CD4-positive, alpha-beta T cell treated with Interleukin-2 at 100 ng/mL for 4 hours (primary cell): ENCODE data around the gene TMEM115.

Experiments
- DNase-seq: peaks from one replicate; pipeline ENCODE4 v3.0.0-alpha.2; 2020; ENCODE audit warnings: low spot score

Gene TMEM115

GRCh38 chr3:50352781-50353180 lies 6.5 kb downstream of the TMEM115 start:
- no peak for DNase-seq

- no peak for DNase-seq
These were observed 8.0 kb downstream of the TMEM115 start for GRCh38 chr3:50351323-50351697.

- DNase-seq, result peak; percentile 99
These were observed 8.6 kb downstream of the TMEM115 start, which contains the start of the genes CYB561D2 and NPRL2 for GRCh38 chr3:50350527-50351322. Gene CYB561D2 (plus strand): TSS chr3:50350862. CDS start chr3:50351434, 572 bp downstream. Gene NPRL2 (minus strand): TSS chr3:50350775. CDS start chr3:50350652, 123 bp downstream.

- no peak for DNase-seq
These were observed 9.2 kb downstream of the TMEM115 start for GRCh38 chr3:50350213-50350526.

GRCh38 chr3:50347187-50347813 lies 12.0 kb downstream of the TMEM115 start:
- peak; percentile 85 for DNase-seq

GRCh38 chr3:50345586-50346234 lies 13.6 kb downstream of the TMEM115 start, which contains the start of gene ZMYND10:
Gene ZMYND10 (minus strand): TSS chr3:50345732. CDS start chr3:50345579, 153 bp downstream.
- peak; percentile 76 for DNase-seq

- no peak for DNase-seq
These were observed 14.3 kb downstream of the TMEM115 start for GRCh38 chr3:50345008-50345407.

- DNase-seq, result no peak
These were observed 16.3 kb downstream of the TMEM115 start for GRCh38 chr3:50342813-50343633.

- DNase-seq, result no peak
These were observed 17.2 kb downstream of the TMEM115 start for GRCh38 chr3:50341996-50342650.

- DNase-seq, result no peak
These were observed 17.8 kb downstream of the TMEM115 start for GRCh38 chr3:50341537-50341936.

- peak; percentile 51 for DNase-seq
These were observed 18.6 kb downstream of the TMEM115 start, which contains the start of gene RASSF1 for GRCh38 chr3:50340448-50341329. Gene RASSF1 (minus strand): TSS chr3:50340836. CDS start chr3:50340805, 31 bp downstream.

- no peak for DNase-seq
These were observed 19.2 kb downstream of the TMEM115 start for GRCh38 chr3:50340147-50340447.

GRCh38 chr3:50339485-50340146 lies 19.7 kb downstream of the TMEM115 start:
- no peak for DNase-seq

- no peak for DNase-seq
These were observed 20.4 kb downstream of the TMEM115 start for GRCh38 chr3:50338965-50339364.

GRCh38 chr3:50337175-50337861 lies 22.0 kb downstream of the TMEM115 start:
- DNase-seq, result peak; percentile 95

- peak; percentile 30 for DNase-seq
These were observed 22.7 kb downstream of the TMEM115 start for GRCh38 chr3:50336452-50337174.

GRCh38 chr3:50334339-50335075 lies 24.8 kb downstream of the TMEM115 start:
- DNase-seq, result no peak

GRCh38 chr3:50333744-50334328 lies 25.5 kb downstream of the TMEM115 start:
- DNase-seq, result no peak
